ENCODE data around the gene WDR88.
"Not testable (repeated sequence)": the region's sequence is repeated elsewhere in the genome, so short reads cannot be mapped to it uniquely, and the experiment has no call there.

WDR88 gene

GRCh38 chr19:33158365-33158764 lies 26.5 kb downstream of the WDR88 start:
- H3K9ac ChIP-seq (ENCODE audit: low read length) = no peak overlapping the region
- H3K4me1 ChIP-seq (ENCODE audit: control insufficient read depth, insufficient read depth, low read length) = no peaks in the 10 kb centered on the region
- H3K9me3 ChIP-seq (ENCODE audit: control insufficient read depth, low read length) = no peaks in the 10 kb centered on the region
- H3K27me3 ChIP-seq (ENCODE audit: control insufficient read depth, insufficient read depth, low read length) = no peaks in the 10 kb centered on the region
- no peak overlapping the region for H3K4me3 ChIP-seq (ENCODE audit: low read length)
- H3K36me3 ChIP-seq (ENCODE audit: control insufficient read depth, insufficient read depth, low read length) = no peaks in the 10 kb centered on the region

GRCh38 chr19:33159149-33159548 lies 27.2 kb downstream of the WDR88 start:
- no peaks in the 10 kb centered on the region for H3K36me3 ChIP-seq (ENCODE audit: control insufficient read depth, insufficient read depth, low read length)
- H3K4me1 ChIP-seq (ENCODE audit: control insufficient read depth, insufficient read depth, low read length) = no peaks in the 10 kb centered on the region
- H3K4me3 ChIP-seq (ENCODE audit: low read length) = no peak overlapping the region
- H3K9ac ChIP-seq (ENCODE audit: low read length) = no peak overlapping the region
- no peaks in the 10 kb centered on the region for H3K27me3 ChIP-seq (ENCODE audit: control insufficient read depth, insufficient read depth, low read length)
- no peaks in the 10 kb centered on the region for H3K9me3 ChIP-seq (ENCODE audit: control insufficient read depth, low read length)

DNA sequence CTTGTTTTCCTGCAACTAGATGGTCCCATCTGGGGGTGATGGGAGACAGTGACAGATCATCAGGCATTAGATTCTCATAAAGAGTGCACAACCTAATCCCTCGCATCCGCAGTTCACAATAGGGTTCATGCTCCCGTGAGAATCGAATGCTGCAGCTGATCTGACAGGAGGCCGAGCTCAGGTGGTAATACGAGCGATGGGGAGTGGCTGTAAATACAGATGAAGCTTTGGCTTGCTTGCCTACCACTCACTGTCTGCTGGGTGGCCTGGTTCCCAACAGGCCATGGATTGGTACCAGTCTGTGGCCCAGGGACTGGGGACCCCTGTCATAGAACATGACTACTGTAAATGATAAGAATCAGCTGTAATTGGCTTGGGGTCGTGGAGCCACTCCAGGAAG lies 28.0 kb downstream of the WDR88 start:
- no peaks in the 10 kb centered on the region for H3K36me3 ChIP-seq (ENCODE audit: control insufficient read depth, insufficient read depth, low read length)
- no peaks in the 10 kb centered on the region for H3K27me3 ChIP-seq (ENCODE audit: control insufficient read depth, insufficient read depth, low read length)
- H3K9ac ChIP-seq (ENCODE audit: low read length) = no peak overlapping the region
- H3K9me3 ChIP-seq (ENCODE audit: control insufficient read depth, low read length) = no peaks in the 10 kb centered on the region
- no peak overlapping the region for H3K4me3 ChIP-seq (ENCODE audit: low read length)
- no peaks in the 10 kb centered on the region for H3K4me1 ChIP-seq (ENCODE audit: control insufficient read depth, insufficient read depth, low read length)

DNA sequence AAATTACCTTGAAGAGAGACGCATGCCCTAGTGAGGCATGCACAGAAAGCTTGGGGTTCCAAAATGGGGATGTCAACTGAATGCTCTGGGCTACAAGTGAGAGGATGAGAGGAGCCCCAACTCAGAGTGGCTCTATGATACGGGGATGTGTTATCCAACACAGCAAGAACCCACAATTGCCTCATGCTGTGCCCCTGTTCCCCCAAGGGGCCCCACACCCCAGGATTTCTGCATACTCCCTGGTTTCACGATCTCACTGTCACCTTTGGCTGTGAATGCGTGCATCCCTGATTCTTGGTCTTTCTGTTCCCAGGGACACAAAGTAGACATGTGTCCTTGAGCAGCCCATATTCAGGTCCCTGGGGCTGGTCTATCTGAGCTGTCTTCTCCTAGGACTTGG lies 29.3 kb downstream of the WDR88 start:
- no peaks in the 10 kb centered on the region for H3K27me3 ChIP-seq (ENCODE audit: control insufficient read depth, insufficient read depth, low read length)
- H3K4me1 ChIP-seq (ENCODE audit: control insufficient read depth, insufficient read depth, low read length) = no peaks in the 10 kb centered on the region

GRCh38 chr19:33163481-33163880 lies 31.6 kb downstream of the WDR88 start:
- Histone ChIP-seq H3K9ac (ENCODE audit: low read length) (no peak overlapping the region), H3K4me1 (ENCODE audit: control insufficient read depth, insufficient read depth, low read length) (no peaks in the 10 kb centered on the region), H3K27me3 (ENCODE audit: control insufficient read depth, insufficient read depth, low read length) (no peaks in the 10 kb centered on the region), H3K9me3 (ENCODE audit: control insufficient read depth, low read length) (no peaks in the 10 kb centered on the region), H3K4me3 (ENCODE audit: low read length) (no peak overlapping the region), H3K36me3 (ENCODE audit: control insufficient read depth, insufficient read depth, low read length) (no peaks in the 10 kb centered on the region)

More for the DNA sequence above, 29.3 kb downstream of the WDR88 start:
- Histone ChIP-seq H3K9me3 (ENCODE audit: control insufficient read depth, low read length) (no peaks in the 10 kb centered on the region), H3K4me3 (ENCODE audit: low read length) (no peak overlapping the region), H3K36me3 (ENCODE audit: control insufficient read depth, insufficient read depth, low read length) (no peaks in the 10 kb centered on the region), H3K9ac (ENCODE audit: low read length) (no peak overlapping the region)

DNA sequence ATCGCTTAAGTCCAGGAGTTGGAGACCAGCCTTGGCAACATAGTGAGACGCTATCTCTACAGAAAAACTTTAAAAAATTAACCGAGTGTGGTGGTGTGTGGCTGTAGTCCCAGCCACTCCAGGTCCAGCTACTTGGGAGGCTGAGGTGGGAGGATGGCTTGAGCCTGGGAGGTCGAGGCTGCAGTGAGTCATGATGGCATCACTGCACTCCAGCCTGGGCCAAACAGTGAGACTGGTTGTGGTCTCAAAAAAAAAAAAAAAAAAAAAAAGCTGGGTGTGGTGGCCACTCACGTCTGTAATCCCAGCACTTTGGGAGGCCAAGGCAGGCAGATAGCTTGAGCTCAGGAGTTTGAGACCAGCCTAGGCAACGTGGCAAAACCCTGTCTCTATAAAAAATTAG lies 34.1 kb downstream of the WDR88 start:
- H3K27me3 ChIP-seq (ENCODE audit: control insufficient read depth, insufficient read depth, low read length); H3K36me3 ChIP-seq (ENCODE audit: control insufficient read depth, insufficient read depth, low read length); H3K9ac ChIP-seq (ENCODE audit: low read length); H3K4me1 ChIP-seq (ENCODE audit: control insufficient read depth, insufficient read depth, low read length); H3K9me3 ChIP-seq (ENCODE audit: control insufficient read depth, low read length); H3K4me3 ChIP-seq (ENCODE audit: low read length): not testable (repeated sequence)

- H3K9me3 ChIP-seq (ENCODE audit: control insufficient read depth, low read length) = no peaks in the 10 kb centered on the region
- no peaks in the 10 kb centered on the region for H3K4me1 ChIP-seq (ENCODE audit: control insufficient read depth, insufficient read depth, low read length)
- H3K4me3 ChIP-seq (ENCODE audit: low read length) = no peak overlapping the region
- H3K36me3 ChIP-seq (ENCODE audit: control insufficient read depth, insufficient read depth, low read length) = no peaks in the 10 kb centered on the region
- H3K9ac ChIP-seq (ENCODE audit: low read length) = no peak overlapping the region
- no peaks in the 10 kb centered on the region for H3K27me3 ChIP-seq (ENCODE audit: control insufficient read depth, insufficient read depth, low read length)
These were observed 35.5 kb downstream of the WDR88 start for GRCh38 chr19:33167438-33167837.

DNA sequence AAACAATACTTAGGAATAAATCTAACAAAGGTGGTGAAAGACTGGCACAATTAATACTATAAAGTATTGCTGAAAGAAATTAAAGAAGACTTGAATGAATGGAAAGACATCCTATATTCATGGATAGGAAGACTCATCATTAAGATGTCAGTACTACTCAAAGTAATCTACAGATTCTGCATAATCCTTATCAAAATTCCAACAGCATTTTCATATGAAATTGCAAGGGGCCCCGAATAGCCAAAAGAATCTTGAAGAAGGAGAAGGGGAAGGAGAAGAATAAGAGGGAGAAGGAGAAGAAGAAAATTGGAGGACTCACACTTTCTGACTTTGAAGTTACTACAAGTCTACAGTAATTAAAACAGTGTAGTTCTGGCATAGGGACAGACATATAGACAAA lies 36.6 kb downstream of the WDR88 start:
- H3K4me1 ChIP-seq (ENCODE audit: control insufficient read depth, insufficient read depth, low read length) = no peaks in the 10 kb centered on the region
- H3K9ac ChIP-seq (ENCODE audit: low read length) = no peak overlapping the region
- no peak overlapping the region for H3K4me3 ChIP-seq (ENCODE audit: low read length)
- no peaks in the 10 kb centered on the region for H3K9me3 ChIP-seq (ENCODE audit: control insufficient read depth, low read length)
- no peaks in the 10 kb centered on the region for H3K27me3 ChIP-seq (ENCODE audit: control insufficient read depth, insufficient read depth, low read length)
- no peaks in the 10 kb centered on the region for H3K36me3 ChIP-seq (ENCODE audit: control insufficient read depth, insufficient read depth, low read length)

- no peaks in the 10 kb centered on the region for H3K36me3 ChIP-seq (ENCODE audit: control insufficient read depth, insufficient read depth, low read length)
- H3K9me3 ChIP-seq (ENCODE audit: control insufficient read depth, low read length) = no peaks in the 10 kb centered on the region
- H3K27me3 ChIP-seq (ENCODE audit: control insufficient read depth, insufficient read depth, low read length) = no peaks in the 10 kb centered on the region
- peaks cover 9% of the 10 kb centered on the region for H3K4me1 ChIP-seq (ENCODE audit: control insufficient read depth, insufficient read depth, low read length)
- H3K4me3 ChIP-seq (ENCODE audit: low read length) = no peak overlapping the region
- no peak overlapping the region for H3K9ac ChIP-seq (ENCODE audit: low read length)
These were observed 39.4 kb downstream of the WDR88 start for GRCh38 chr19:33171222-33171795.

- H3K27me3 ChIP-seq (ENCODE audit: control insufficient read depth, insufficient read depth, low read length) = no peaks in the 10 kb centered on the region
- no peaks in the 10 kb centered on the region for H3K9me3 ChIP-seq (ENCODE audit: control insufficient read depth, low read length)
- H3K4me1 ChIP-seq (ENCODE audit: control insufficient read depth, insufficient read depth, low read length) = peaks cover 9% of the 10 kb centered on the region
- H3K4me3 ChIP-seq (ENCODE audit: low read length) = no peak overlapping the region
- no peak overlapping the region for H3K9ac ChIP-seq (ENCODE audit: low read length)
- no peaks in the 10 kb centered on the region for H3K36me3 ChIP-seq (ENCODE audit: control insufficient read depth, insufficient read depth, low read length)
These were observed 40.0 kb downstream of the WDR88 start for GRCh38 chr19:33171916-33172359.

- Histone ChIP-seq H3K27me3 (ENCODE audit: control insufficient read depth, insufficient read depth, low read length) (no peaks in the 10 kb centered on the region), H3K9me3 (ENCODE audit: control insufficient read depth, low read length) (no peaks in the 10 kb centered on the region)
These were observed 42.3 kb downstream of the WDR88 start for GRCh38 chr19:33174186-33174585.

GRCh38 chr19:33175156-33175782 lies 43.4 kb downstream of the WDR88 start:
- H3K9me3 ChIP-seq (ENCODE audit: control insufficient read depth, low read length) = no peaks in the 10 kb centered on the region
- no peaks in the 10 kb centered on the region for H3K36me3 ChIP-seq (ENCODE audit: control insufficient read depth, insufficient read depth, low read length)
- peaks cover 9% of the 10 kb centered on the region for H3K4me1 ChIP-seq (ENCODE audit: control insufficient read depth, insufficient read depth, low read length)
- H3K4me3 ChIP-seq (ENCODE audit: low read length) = no peak overlapping the region
- peak overlapping the region; percentile 88 for H3K9ac ChIP-seq (ENCODE audit: low read length)
- no peaks in the 10 kb centered on the region for H3K27me3 ChIP-seq (ENCODE audit: control insufficient read depth, insufficient read depth, low read length)

More at GRCh38 chr19:33174186-33174585, 42.3 kb downstream of the WDR88 start:
- Histone ChIP-seq H3K36me3 (ENCODE audit: control insufficient read depth, insufficient read depth, low read length) (no peaks in the 10 kb centered on the region), H3K9ac (ENCODE audit: low read length) (no peak overlapping the region), H3K4me3 (ENCODE audit: low read length) (no peak overlapping the region), H3K4me1 (ENCODE audit: control insufficient read depth, insufficient read depth, low read length) (peaks cover 9% of the 10 kb centered on the region)
